ENCODE data around the gene DUSP6. TPM values are rescaled to one million over a fixed set of nuclear protein-coding genes. Genes with fewer than 3 reads are reported as not detected.
A peak's percentile ranks its signal among the peaks of the same experiment; 100 is the strongest.

The DUSP6 gene
- total and polyA plus RNA-seq, 2 of the 13 experiments (the other 11 are each of a cell fraction or from before 2014, with no cell fraction given), result 40.9 to 161 TPM

DNA sequence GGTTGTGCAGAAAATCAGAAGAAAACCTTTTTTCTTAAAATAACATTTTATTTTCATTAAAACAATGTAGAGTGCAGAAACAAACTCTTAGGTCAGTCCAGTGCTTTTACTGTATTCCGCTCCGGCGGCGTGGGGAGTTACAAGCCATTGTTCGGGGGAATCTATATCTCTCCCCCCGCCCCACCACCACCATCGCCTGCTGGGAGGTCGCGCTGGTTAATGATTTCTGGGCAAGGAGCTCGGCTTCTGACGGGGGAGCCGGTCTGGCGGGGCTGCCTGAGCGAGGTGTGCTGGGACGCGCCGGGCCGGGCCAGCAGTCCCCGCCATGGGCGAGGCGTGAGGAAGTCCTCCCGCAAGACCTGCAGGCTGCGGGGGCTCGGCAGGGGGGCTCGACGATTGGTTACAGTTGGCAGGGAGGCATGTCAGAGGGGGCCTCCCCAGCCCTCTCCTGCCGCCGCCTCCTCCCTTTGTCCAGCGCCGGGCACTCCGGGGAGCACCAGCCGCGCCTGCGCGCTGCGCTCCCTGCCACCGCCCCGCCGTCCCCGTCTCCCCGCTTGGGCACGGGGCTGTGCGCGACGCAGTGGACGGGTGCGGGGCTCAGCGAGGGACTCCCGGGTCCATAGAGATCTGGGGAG is 1.0 kb upstream of the DUSP6 start (continued):
- TF ChIP-seq, protein P1, sequence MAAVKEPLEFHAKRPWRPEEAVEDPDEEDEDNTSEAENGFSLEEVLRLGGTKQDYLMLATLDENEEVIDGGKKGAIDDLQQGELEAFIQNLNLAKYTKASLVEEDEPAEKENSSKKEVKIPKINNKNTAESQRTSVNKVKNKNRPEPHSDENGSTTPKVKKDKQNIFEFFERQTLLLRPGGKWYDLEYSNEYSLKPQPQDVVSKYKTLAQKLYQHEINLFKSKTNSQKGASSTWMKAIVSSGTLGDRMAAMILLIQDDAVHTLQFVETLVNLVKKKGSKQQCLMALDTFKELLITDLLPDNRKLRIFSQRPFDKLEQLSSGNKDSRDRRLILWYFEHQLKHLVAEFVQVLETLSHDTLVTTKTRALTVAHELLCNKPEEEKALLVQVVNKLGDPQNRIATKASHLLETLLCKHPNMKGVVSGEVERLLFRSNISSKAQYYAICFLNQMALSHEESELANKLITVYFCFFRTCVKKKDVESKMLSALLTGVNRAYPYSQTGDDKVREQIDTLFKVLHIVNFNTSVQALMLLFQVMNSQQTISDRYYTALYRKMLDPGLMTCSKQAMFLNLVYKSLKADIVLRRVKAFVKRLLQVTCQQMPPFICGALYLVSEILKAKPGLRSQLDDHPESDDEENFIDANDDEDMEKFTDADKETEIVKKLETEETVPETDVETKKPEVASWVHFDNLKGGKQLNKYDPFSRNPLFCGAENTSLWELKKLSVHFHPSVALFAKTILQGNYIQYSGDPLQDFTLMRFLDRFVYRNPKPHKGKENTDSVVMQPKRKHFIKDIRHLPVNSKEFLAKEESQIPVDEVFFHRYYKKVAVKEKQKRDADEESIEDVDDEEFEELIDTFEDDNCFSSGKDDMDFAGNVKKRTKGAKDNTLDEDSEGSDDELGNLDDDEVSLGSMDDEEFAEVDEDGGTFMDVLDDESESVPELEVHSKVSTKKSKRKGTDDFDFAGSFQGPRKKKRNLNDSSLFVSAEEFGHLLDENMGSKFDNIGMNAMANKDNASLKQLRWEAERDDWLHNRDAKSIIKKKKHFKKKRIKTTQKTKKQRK (IDR thresholded peaks at IDR 0.05; ENCODE audit: low read length), result no peak
- TF ChIP-seq, protein P2, sequence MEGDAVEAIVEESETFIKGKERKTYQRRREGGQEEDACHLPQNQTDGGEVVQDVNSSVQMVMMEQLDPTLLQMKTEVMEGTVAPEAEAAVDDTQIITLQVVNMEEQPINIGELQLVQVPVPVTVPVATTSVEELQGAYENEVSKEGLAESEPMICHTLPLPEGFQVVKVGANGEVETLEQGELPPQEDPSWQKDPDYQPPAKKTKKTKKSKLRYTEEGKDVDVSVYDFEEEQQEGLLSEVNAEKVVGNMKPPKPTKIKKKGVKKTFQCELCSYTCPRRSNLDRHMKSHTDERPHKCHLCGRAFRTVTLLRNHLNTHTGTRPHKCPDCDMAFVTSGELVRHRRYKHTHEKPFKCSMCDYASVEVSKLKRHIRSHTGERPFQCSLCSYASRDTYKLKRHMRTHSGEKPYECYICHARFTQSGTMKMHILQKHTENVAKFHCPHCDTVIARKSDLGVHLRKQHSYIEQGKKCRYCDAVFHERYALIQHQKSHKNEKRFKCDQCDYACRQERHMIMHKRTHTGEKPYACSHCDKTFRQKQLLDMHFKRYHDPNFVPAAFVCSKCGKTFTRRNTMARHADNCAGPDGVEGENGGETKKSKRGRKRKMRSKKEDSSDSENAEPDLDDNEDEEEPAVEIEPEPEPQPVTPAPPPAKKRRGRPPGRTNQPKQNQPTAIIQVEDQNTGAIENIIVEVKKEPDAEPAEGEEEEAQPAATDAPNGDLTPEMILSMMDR (CRISPR knock-in tag; IDR thresholded peaks at IDR 0.05), result no peak
- peak; percentile 75 for TF ChIP-seq REPIN1 (CRISPR knock-in tag; IDR thresholded peaks at IDR 0.05; ENCODE audit: borderline replicate concordance, low read depth)
- no peak for TF ChIP-seq CCAR2 (optimal IDR thresholded peaks at IDR 0.05; ENCODE audit: low read depth, low read length)
- TF ChIP-seq, protein P3, sequence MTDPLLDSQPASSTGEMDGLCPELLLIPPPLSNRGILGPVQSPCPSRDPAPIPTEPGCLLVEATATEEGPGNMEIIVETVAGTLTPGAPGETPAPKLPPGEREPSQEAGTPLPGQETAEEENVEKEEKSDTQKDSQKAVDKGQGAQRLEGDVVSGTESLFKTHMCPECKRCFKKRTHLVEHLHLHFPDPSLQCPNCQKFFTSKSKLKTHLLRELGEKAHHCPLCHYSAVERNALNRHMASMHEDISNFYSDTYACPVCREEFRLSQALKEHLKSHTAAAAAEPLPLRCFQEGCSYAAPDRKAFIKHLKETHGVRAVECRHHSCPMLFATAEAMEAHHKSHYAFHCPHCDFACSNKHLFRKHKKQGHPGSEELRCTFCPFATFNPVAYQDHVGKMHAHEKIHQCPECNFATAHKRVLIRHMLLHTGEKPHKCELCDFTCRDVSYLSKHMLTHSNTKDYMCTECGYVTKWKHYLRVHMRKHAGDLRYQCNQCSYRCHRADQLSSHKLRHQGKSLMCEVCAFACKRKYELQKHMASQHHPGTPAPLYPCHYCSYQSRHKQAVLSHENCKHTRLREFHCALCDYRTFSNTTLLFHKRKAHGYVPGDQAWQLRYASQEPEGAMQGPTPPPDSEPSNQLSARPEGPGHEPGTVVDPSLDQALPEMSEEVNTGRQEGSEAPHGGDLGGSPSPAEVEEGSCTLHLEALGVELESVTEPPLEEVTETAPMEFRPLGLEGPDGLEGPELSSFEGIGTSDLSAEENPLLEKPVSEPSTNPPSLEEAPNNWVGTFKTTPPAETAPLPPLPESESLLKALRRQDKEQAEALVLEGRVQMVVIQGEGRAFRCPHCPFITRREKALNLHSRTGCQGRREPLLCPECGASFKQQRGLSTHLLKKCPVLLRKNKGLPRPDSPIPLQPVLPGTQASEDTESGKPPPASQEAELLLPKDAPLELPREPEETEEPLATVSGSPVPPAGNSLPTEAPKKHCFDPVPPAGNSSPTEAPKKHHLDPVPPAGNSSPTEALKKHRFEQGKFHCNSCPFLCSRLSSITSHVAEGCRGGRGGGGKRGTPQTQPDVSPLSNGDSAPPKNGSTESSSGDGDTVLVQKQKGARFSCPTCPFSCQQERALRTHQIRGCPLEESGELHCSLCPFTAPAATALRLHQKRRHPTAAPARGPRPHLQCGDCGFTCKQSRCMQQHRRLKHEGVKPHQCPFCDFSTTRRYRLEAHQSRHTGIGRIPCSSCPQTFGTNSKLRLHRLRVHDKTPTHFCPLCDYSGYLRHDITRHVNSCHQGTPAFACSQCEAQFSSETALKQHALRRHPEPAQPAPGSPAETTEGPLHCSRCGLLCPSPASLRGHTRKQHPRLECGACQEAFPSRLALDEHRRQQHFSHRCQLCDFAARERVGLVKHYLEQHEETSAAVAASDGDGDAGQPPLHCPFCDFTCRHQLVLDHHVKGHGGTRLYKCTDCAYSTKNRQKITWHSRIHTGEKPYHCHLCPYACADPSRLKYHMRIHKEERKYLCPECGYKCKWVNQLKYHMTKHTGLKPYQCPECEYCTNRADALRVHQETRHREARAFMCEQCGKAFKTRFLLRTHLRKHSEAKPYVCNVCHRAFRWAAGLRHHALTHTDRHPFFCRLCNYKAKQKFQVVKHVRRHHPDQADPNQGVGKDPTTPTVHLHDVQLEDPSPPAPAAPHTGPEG (CRISPR knock-in tag; IDR thresholded peaks at IDR 0.05), result peak; percentile 33; the same call in 1 of the 2 replicates
- TF ChIP-seq, protein P4, sequence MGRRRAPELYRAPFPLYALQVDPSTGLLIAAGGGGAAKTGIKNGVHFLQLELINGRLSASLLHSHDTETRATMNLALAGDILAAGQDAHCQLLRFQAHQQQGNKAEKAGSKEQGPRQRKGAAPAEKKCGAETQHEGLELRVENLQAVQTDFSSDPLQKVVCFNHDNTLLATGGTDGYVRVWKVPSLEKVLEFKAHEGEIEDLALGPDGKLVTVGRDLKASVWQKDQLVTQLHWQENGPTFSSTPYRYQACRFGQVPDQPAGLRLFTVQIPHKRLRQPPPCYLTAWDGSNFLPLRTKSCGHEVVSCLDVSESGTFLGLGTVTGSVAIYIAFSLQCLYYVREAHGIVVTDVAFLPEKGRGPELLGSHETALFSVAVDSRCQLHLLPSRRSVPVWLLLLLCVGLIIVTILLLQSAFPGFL (CRISPR knock-in tag; IDR thresholded peaks at IDR 0.05), result no peak
- TF ChIP-seq NFE2 (CRISPR knock-in tag; IDR thresholded peaks at IDR 0.05), result no peak
- TF ChIP-seq ZNF569 (CRISPR knock-in tag; IDR thresholded peaks at IDR 0.05; ENCODE audit: borderline replicate concordance), result no peak
- no peak for TF ChIP-seq ZBTB7B (CRISPR knock-in tag; IDR thresholded peaks at IDR 0.05)
- 0 out of 2 replicates have a peak, but pooled peaks have one; percentile 23 for TF ChIP-seq MYC (CRISPR knock-in tag; IDR thresholded peaks at IDR 0.05; ENCODE audit: borderline replicate concordance)
- TF ChIP-seq, protein P5, sequence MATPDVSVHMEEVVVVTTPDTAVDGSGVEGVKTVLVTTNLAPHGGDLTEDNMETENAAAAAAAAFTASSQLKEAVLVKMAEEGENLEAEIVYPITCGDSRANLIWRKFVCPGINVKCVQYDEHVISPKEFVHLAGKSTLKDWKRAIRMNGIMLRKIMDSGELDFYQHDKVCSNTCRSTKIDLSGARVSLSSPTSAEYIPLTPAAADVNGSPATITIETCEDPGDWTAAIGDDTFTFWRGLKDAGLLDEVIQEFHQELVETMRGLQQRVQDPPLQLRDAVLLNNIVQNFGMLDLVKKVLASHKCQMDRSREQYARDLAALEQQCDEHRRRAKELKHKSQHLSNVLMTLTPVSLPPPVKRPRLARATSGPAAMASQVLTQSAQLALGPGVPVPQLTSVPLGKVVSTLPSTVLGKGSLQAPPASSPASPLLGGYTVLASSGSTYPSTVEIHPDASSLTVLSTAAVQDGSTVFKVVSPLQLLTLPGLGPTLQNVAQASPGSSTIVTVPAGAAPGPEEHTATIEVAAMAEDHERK (CRISPR knock-in tag; IDR thresholded peaks at IDR 0.05; ENCODE audit: low read depth), result no peak
- TF ChIP-seq ZNF263 (CRISPR knock-in tag; IDR thresholded peaks at IDR 0.05), result peak; percentile 98
- TF ChIP-seq ZNF546 (CRISPR knock-in tag; conservative IDR thresholded peaks at IDR 0.05), result no peak
